ENCODE data around the gene ANKRD40. TPM values are rescaled to one million over a fixed set of nuclear protein-coding genes. Genes with fewer than 3 reads are reported as not detected.
A peak's percentile ranks its signal among the peaks of the same experiment; 100 is the strongest.
"Not testable (repeated sequence)": the region's sequence is repeated elsewhere in the genome, so short reads cannot be mapped to it uniquely, and the experiment has no call there.

The ANKRD40 gene
- total RNA-seq, 1 donor = 59.6 TPM

- H3K4me3 ChIP-seq (ENCODE audit: low read depth, low read length) = no peak overlapping the region
- no peak for DNase-seq (ENCODE audit: low read depth)
- TF ChIP-seq, protein P1, sequence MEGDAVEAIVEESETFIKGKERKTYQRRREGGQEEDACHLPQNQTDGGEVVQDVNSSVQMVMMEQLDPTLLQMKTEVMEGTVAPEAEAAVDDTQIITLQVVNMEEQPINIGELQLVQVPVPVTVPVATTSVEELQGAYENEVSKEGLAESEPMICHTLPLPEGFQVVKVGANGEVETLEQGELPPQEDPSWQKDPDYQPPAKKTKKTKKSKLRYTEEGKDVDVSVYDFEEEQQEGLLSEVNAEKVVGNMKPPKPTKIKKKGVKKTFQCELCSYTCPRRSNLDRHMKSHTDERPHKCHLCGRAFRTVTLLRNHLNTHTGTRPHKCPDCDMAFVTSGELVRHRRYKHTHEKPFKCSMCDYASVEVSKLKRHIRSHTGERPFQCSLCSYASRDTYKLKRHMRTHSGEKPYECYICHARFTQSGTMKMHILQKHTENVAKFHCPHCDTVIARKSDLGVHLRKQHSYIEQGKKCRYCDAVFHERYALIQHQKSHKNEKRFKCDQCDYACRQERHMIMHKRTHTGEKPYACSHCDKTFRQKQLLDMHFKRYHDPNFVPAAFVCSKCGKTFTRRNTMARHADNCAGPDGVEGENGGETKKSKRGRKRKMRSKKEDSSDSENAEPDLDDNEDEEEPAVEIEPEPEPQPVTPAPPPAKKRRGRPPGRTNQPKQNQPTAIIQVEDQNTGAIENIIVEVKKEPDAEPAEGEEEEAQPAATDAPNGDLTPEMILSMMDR (IDR thresholded peaks at IDR 0.05; ENCODE audit: insufficient read depth, low read depth, low read length) = no peak
Observed at GRCh38 chr17:50710650-50711049, 2.9 kb upstream of the ANKRD40 start.

DNA sequence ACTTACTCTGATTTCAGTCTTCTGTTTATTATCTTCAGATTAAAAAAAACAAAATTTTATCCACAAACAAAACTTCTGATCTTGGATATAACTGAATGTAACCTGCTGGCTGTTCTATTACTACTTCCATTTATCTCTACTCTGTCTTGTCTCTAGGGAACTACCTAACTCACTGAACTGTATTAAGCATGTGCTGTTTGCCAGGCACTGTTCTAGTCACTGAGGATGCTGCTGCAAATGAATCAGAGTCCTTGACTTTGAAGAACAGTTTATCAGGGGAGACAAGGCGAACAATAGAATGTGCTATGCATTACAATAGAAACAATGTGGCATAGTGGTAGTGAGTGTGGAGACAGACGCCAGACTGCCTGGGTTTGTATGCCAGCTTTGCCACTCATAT is 2.3 kb upstream of the ANKRD40 start:
- TF ChIP-seq, protein P1 (IDR thresholded peaks at IDR 0.05; ENCODE audit: insufficient read depth, low read depth, low read length) = no peak
- H3K4me3 ChIP-seq (ENCODE audit: low read depth, low read length) = no peak overlapping the region
- DNase-seq (ENCODE audit: low read depth) = no peak

- not testable (repeated sequence) for DNase-seq (ENCODE audit: low read depth); H3K4me3 ChIP-seq (ENCODE audit: low read depth, low read length)
Observed at GRCh38 chr17:50709053-50709452, 1.3 kb upstream of the ANKRD40 start.

GRCh38 chr17:50708050-50709000 is 611 bp upstream of the ANKRD40 start:
- TF ChIP-seq, protein P1 (IDR thresholded peaks at IDR 0.05; ENCODE audit: insufficient read depth, low read depth, low read length) = no peak
- peak; percentile 32 for DNase-seq (ENCODE audit: low read depth)
- H3K4me3 ChIP-seq (ENCODE audit: low read depth, low read length) = peak overlapping the region; percentile 74

GRCh38 chr17:50703162-50703561 is 4.6 kb downstream of the ANKRD40 start:
- no peak for DNase-seq (ENCODE audit: low read depth)
- no peak overlapping the region for H3K4me3 ChIP-seq (ENCODE audit: low read depth, low read length)
- TF ChIP-seq, protein P1 (IDR thresholded peaks at IDR 0.05; ENCODE audit: insufficient read depth, low read depth, low read length) = no peak

DNA sequence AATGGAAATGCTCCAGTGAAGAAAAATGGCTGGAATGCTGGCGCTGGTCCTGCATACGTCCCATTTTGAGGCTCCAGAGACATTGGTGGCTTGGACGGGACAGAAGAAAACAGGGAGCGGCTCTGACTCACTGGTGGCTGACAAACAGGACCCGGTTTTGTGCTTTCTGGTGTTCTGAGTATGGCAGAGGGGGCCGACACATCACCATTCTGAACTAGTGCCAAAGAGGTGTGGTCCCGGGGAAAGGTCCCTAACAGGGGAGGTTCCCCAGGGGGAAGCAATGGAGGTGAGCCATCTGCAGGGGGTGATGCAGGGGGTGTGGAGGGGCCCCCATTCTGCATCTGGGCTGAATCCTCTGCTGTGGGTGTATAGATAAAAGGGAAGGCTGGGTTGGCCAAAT is 8.3 kb downstream of the ANKRD40 start:
- TF ChIP-seq, protein P1 (IDR thresholded peaks at IDR 0.05; ENCODE audit: insufficient read depth, low read depth, low read length) = no peak
- no peak overlapping the region for H3K4me3 ChIP-seq (ENCODE audit: low read depth, low read length)
- no peak for DNase-seq (ENCODE audit: low read depth)

DNA sequence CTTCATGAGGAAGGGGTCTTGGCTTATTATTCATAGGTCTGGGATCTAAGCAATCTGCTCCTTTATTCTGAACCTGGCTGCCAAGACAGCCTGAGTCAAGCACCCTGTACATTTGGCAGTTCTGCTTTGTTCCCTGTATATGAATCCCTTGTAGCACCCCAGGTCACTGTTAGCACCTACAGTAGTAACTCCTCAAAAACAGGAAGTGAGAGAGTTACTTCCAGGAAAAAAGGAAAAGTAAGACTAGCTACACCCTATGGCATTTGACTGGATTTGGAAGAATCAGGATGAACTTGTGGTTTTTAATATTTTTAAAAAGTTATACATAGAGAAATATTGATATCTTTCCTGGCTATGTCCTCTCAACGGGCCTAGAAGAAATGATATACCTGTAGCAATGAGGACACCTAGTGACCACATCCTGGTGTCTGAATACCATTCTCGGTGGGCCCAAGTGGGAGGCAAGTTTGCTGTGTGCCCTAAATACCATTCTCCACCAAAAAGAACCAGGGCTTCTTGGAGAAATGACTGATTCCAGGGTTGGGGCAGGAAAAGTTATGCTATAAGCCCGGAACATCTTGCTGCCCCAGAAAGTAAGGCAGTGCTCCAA is 9.9 kb downstream of the ANKRD40 start:
- no peak overlapping the region for H3K4me3 ChIP-seq (ENCODE audit: low read depth, low read length)
- no peak for DNase-seq (ENCODE audit: low read depth)
- TF ChIP-seq, protein P1 (IDR thresholded peaks at IDR 0.05; ENCODE audit: insufficient read depth, low read depth, low read length) = no peak
